SKM-1 treated with dmso at 0.1 percent for 144 hours (cell line): Measurements from ENCODE around the gene ALX3.

ENCODE experiments used
- DNase-seq: peaks from one replicate; lab custom pipeline; 2025; ENCODE audit not compliant: unreplicated experiment; lab: John Stamatoyannopoulos, UW

Gene ALX3

DNA sequence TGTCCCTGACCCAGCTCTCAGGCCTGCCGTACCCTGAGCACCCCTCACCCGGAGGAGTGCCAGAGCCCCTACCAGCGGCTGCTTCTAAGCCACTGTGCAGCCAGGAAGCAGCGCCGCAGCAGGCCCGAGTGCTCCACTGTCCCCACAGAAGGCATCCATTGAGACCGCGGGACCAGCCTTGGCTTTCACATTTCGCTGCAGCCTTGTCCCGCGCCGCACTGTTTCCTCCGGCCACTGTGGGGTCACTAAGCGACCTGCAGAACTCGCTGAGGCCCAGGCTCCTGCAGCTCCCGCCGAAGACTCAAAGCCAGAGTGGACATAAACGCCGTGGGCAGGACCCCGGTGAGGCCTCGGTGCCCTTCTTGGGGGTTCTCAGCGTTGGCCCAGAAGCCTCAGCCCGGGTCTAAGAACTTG, 3.0 kb downstream of the ALX3 start:
- DNase-seq = no peak

- DNase-seq = no peak
Measured at GRCh38 chr1:110065841-110066240, 4.6 kb downstream of the ALX3 start.

GRCh38 chr1:110064576-110065337, 5.7 kb downstream of the ALX3 start:
- no peak for DNase-seq

GRCh38 chr1:110063781-110064180, 6.7 kb downstream of the ALX3 start:
- no peak for DNase-seq

GRCh38 chr1:110062612-110063011, 7.9 kb downstream of the ALX3 start:
- no peak for DNase-seq

- no peak for DNase-seq
Measured at GRCh38 chr1:110061341-110061740, 9.1 kb downstream of the ALX3 start.

- no peak for DNase-seq
Measured at GRCh38 chr1:110060662-110061060, 9.8 kb downstream of the ALX3 start.

GRCh38 chr1:110060034-110060661, 10.3 kb downstream of the ALX3 start:
- peak; percentile 56 for DNase-seq

- no peak for DNase-seq
Measured at GRCh38 chr1:110059133-110059863, 11.2 kb downstream of the ALX3 start.

DNA sequence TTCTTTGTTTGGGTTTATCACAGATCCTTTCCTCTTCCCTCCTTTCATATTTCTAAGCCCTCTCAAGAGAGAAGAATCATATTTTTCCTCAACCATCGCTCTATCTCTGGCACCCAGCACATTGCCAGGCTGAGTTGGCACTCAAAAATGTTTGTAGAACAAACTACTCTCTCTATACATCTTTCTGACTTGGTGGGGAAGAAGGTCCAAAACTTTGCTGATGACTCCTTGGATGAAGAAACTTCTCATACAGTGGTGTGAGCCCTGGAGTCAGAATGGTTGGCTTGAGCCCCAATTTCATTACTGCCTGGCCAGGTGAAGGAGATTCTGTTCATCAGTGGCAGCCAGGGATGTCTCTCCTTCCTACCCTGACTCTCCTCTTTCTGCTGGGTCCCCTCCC, 11.9 kb downstream of the ALX3 start:
- DNase-seq = no peak

DNA sequence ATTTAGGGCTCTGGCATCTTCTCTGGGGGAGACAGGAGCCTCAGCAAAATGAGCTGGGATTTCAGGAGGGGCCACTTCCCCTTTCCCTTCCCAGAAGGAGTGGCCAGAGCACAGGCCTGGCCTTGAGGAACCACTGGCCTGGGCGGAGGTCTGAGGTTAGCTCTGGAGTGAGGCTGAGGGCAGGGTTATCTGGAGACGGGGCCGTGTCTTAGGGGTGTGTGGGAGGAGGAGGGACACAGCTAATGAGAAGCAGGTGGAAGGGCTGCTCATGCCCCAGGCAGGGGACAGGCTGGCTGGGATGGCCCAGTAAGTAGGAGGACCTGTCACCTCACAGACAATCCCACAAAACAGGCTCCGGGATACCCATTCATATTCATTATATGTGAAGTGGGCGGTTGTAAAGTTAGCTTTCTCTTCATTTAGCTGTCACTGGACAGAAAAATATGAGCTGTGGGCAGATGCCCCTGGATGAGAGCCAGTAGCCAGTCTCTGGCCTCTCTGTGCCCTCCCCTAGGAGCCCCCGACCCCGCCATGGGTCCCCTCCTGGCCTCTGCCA, 12.4 kb downstream of the ALX3 start:
- no peak for DNase-seq

- DNase-seq = no peak
Measured at GRCh38 chr1:110056776-110057175, 13.7 kb downstream of the ALX3 start.

DNA sequence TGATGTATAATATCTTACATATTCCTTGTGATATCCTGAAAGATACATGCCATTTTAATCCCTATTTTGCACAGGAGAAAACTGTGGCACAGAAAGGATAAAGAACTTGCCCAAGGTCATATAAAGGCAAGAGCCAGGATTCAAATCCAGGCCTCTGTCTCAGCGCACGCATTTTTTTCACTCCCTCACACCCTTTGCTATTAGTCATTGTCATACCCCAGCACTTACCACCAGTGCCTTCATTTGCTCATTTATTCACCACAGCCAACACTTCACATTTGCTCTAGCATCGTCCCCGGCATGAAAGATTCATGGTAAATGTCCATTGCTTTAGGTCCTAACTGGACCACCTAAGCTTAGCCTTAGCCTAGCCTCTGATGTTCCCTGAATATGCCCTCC, 14.2 kb downstream of the ALX3 start:
- DNase-seq = no peak

DNA sequence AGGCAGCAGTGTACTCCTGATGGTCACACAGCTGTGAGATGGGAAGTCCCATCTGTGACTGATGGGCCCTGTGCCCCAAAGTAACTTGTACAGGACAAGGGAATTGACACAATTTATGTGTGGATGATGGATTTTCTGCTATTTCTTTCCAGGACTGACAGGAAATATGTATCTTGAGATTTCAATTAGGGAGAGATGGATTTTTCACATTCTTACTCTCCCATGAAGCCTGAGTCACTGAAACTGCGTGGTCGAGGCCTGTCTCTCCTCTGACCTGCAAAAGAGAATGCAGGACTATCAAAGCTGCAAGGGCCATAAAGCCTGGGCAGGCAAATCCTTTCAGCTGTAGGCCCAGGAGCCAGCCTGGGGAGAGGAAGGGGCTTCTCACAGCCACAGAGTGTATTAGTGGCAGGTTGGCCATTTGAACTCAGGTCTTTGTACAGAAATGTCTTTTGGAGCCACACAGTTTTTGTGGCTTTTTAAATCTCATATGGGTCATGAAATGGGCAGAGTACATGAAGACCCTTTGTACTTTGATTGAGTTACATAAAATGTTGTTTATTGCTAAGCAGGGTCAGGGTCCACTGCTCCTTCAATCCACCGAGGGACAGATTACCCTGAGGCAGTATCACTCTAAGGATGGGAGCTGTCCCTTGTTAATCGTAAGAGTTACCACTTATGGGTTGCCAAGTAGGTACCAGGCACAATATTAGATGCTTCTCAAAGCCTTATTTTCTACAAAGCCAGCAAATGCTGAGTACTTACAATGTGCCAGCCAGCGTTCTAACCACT, 14.8 kb downstream of the ALX3 start:
- DNase-seq = no peak

- peak; percentile 57 for DNase-seq
Measured at GRCh38 chr1:110053552-110054428, 16.7 kb downstream of the ALX3 start.

DNA sequence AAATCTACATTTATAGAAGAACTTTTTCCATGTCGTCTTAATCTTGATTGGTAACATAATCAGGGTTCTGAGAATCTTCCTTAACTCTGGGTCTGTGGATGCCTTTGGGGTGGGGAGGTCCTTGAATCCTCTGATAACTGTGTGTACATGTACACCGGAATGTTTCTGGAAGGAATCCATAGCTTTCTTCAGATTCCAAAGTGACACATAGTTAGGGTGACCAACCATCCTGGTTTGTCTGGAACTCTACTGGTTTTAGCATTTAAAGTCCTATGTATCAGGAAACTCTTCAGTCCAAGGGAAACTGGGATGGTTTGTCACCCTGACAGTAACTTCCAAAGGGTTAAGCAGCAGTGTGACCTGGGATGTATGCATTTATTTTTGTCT, 19.2 kb downstream of the ALX3 start:
- no peak for DNase-seq

DNA sequence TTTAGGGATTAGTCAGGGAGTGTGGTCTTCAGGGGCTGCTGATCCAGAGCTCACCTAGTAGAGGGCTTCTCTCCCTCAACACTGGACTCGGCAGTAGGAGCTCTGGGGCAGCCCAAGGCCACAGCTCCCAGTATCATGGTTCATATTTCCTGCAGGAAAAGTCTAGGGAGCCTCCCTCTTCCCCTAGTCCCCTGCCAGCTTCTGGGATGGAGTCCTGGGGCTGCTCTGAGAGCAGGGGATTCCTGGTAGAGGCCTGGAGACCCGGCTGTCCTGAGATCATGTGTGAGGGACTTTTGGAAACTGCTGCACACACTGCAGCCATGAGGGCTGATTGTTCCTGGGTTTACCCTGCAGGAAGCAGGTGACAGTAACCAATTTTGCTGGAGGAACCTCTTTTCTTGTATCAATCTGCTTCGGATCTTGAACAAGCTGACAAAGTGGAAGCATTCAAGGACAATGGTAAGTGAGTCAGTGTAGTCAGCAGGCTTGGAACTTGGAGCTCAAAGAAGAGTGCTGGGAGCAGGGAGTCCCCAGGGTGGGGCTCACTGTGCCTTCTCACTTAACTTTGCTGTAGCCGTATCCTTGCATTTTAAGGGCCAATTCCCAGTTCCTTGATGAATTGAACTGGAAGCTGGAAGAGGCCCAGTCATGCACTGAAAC, 19.7 kb downstream of the ALX3 start:
- no peak for DNase-seq

- no peak for DNase-seq
Measured at GRCh38 chr1:110049801-110050601, 20.5 kb downstream of the ALX3 start.
